Measurements from ENCODE around the gene NOL6. TPM values are rescaled to one million over a fixed set of nuclear protein-coding genes. Genes with fewer than 3 reads are reported as not detected.
A peak's percentile ranks its signal among the peaks of the same experiment; 100 is the strongest.
"Not testable (repeated sequence)": the region's sequence is repeated elsewhere in the genome, so short reads cannot be mapped to it uniquely, and the experiment has no call there.

The NOL6 gene
- total and polyA plus RNA-seq, 2 of the 13 experiments (the other 11 are each of a cell fraction or from before 2014, with no cell fraction given): 17.0 to 30.2 TPM

- H3K9ac ChIP-seq (ENCODE audit: insufficient read depth, low read depth, low read length); H3K27ac ChIP-seq (ENCODE audit: extremely low read length, insufficient read depth, low read length); H3K4me2 ChIP-seq (ENCODE audit: low read depth, low read length); in situ Hi-C loops (cut with HindIII; ENCODE audit: extremely low pct_ligation_motif_present, low pct_unique_long_range_greater_than_20kb); CTCF ChIA-PET (ENCODE audit: low intra/inter-chr PET ratio, low total read pairs); ATAC-seq; H3K4me3 ChIP-seq (replicated peaks in 1 of 3; ENCODE audit: insufficient read depth in 1 of 3, low read depth in 2 of 3, low read length in 3 of 3); intact Hi-C loops (cut with micrococcal nuclease; ENCODE audit: unreplicated experiment); H3K36me3 ChIP-seq (replicated peaks in 1 of 2; ENCODE audit: control insufficient read depth in 1 of 2, insufficient read depth in 2 of 2, low read length in 2 of 2); H3K9me3 ChIP-seq (ENCODE audit: low read length); BruUV-seq (replicated peaks); H2AFZ ChIP-seq (ENCODE audit: low read length); FAIRE-seq; H3K79me2 ChIP-seq (ENCODE audit: insufficient read depth, low read length); H4K20me1 ChIP-seq (ENCODE audit: insufficient read depth, low read length); DNase-seq (ENCODE audit: low spot score); TF ChIP-seq ZBTB40 (CRISPR knock-in tag; IDR thresholded peaks at IDR 0.05): not testable (repeated sequence)
- peak; percentile 36 for TF ChIP-seq ZBTB40 (IDR thresholded peaks at IDR 0.05)
- 90% methylated on average over 6 of the region's 6 CpGs for WGBS (ENCODE audit: low lambda C conversion rate)
- POLR2A ChIA-PET: interaction anchor here (1.6 kb wide), 1 partner anchor 23 kb away, joined by 3 read pairs; the partner anchor contains the start of gene AQP3
- Histone ChIP-seq H3K4me1 (ENCODE audit: insufficient read depth, low read length) (peaks cover 42% of the 10 kb centered on the region), H3K27me3 (ENCODE audit: control insufficient read depth in 1 of 2, insufficient read depth in 2 of 2, low read length in 2 of 2) (peaks cover 0 to 23% of the 10 kb centered on the region in 2 experiments; a peak in 3 of 5 replicates)
Observed at GRCh38 chr9:33424492-33424891, 49.2 kb downstream of the NOL6 start.

- H3K4me3 ChIP-seq (replicated peaks in 1 of 3; ENCODE audit: insufficient read depth in 1 of 3, low read depth in 2 of 3, low read length in 3 of 3); H3K9me3 ChIP-seq (ENCODE audit: low read length); H3K79me2 ChIP-seq (ENCODE audit: insufficient read depth, low read length); FAIRE-seq; in situ Hi-C loops (cut with HindIII; ENCODE audit: extremely low pct_ligation_motif_present, low pct_unique_long_range_greater_than_20kb); POLR2A ChIA-PET; DNase-seq (ENCODE audit: low spot score); H3K27ac ChIP-seq (ENCODE audit: extremely low read length, insufficient read depth, low read length); ATAC-seq; H4K20me1 ChIP-seq (ENCODE audit: insufficient read depth, low read length); H3K4me2 ChIP-seq (ENCODE audit: low read depth, low read length); intact Hi-C loops (cut with micrococcal nuclease; ENCODE audit: unreplicated experiment); CTCF ChIA-PET (ENCODE audit: low intra/inter-chr PET ratio, low total read pairs); H3K9ac ChIP-seq (ENCODE audit: insufficient read depth, low read depth, low read length); BruUV-seq (replicated peaks); H2AFZ ChIP-seq (ENCODE audit: low read length); H3K36me3 ChIP-seq (replicated peaks in 1 of 2; ENCODE audit: control insufficient read depth in 1 of 2, insufficient read depth in 2 of 2, low read length in 2 of 2): not testable (repeated sequence)
- H3K27me3 ChIP-seq (ENCODE audit: control insufficient read depth in 1 of 2, insufficient read depth in 2 of 2, low read length in 2 of 2): peaks cover 0 to 23% of the 10 kb centered on the region in 2 experiments; a peak in 3 of 5 replicates
- 22% methylated on average over 3 of the region's 7 CpGs for WGBS (ENCODE audit: low lambda C conversion rate)
- H3K4me1 ChIP-seq (ENCODE audit: insufficient read depth, low read length): peaks cover 39% of the 10 kb centered on the region
Observed at GRCh38 chr9:33424043-33424442, 49.7 kb downstream of the NOL6 start.

All from HepG2 (cell line).